ENCODE measurements around the gene CTNNA2.

DNA sequence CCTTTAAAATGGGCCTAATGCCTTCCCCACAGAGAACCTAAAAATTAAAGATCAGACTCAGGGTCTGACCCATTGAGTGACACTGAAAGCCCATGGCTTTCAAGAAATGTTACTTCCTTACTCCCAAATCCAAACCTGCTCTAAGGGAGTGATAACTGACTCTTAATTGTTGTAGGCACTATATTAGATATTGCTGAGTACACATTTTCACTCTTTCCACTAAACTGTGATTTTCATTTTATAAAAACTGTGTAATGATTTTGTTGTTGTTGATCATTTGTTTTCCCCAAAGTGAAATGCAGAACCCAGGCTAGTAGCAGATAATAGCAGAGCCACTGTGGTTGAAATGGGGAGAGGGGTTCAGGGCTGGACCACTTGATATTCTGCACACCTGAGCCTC lies 704.6 kb downstream of the CTNNA2 start:
- TF ChIP-seq, protein P1, sequence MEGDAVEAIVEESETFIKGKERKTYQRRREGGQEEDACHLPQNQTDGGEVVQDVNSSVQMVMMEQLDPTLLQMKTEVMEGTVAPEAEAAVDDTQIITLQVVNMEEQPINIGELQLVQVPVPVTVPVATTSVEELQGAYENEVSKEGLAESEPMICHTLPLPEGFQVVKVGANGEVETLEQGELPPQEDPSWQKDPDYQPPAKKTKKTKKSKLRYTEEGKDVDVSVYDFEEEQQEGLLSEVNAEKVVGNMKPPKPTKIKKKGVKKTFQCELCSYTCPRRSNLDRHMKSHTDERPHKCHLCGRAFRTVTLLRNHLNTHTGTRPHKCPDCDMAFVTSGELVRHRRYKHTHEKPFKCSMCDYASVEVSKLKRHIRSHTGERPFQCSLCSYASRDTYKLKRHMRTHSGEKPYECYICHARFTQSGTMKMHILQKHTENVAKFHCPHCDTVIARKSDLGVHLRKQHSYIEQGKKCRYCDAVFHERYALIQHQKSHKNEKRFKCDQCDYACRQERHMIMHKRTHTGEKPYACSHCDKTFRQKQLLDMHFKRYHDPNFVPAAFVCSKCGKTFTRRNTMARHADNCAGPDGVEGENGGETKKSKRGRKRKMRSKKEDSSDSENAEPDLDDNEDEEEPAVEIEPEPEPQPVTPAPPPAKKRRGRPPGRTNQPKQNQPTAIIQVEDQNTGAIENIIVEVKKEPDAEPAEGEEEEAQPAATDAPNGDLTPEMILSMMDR (IDR thresholded peaks at IDR 0.05), result no peak
- no peak for TF ChIP-seq POLR2AphosphoS5 (IDR thresholded peaks at IDR 0.05)
- no peak for TF ChIP-seq POLR2A (IDR thresholded peaks at IDR 0.05)
